ENCODE data around the gene SAA1.

The SAA1 gene

GRCh38 chr11:18265949-18266348 lies at the start of gene SAA1:
Gene SAA1 (plus strand): TSS chr11:18266264. CDS start chr11:18266888, 624 bp downstream.
- TF ChIP-seq ZFX (IDR thresholded peaks at IDR 0.05) (no peak), CTCF (conservative IDR thresholded peaks at IDR 0.05) (no peak)
- no peak within 1 kb of the TSS for H3K27ac ChIP-seq

- H3K27ac ChIP-seq = no peak overlapping the region
- TF ChIP-seq ZFX (IDR thresholded peaks at IDR 0.05) = no peak
- no peak for TF ChIP-seq CTCF (conservative IDR thresholded peaks at IDR 0.05)
These were observed 44.7 kb upstream of the SAA1 start for GRCh38 chr11:18221274-18221876.

- no peak overlapping the region for H3K27ac ChIP-seq
- TF ChIP-seq ZFX (IDR thresholded peaks at IDR 0.05) (no peak), CTCF (conservative IDR thresholded peaks at IDR 0.05) (no peak)
These were observed 43.1 kb upstream of the SAA1 start for GRCh38 chr11:18222814-18223421.

GRCh38 chr11:18223591-18224387 lies 42.3 kb upstream of the SAA1 start:
- TF ChIP-seq CTCF (conservative IDR thresholded peaks at IDR 0.05) (no peak), ZFX (IDR thresholded peaks at IDR 0.05) (no peak)
- H3K27ac ChIP-seq = peak overlapping the region; percentile 15; the same call in 1 of the 2 replicates

GRCh38 chr11:18225913-18226312 lies 40.2 kb upstream of the SAA1 start:
- TF ChIP-seq ZFX (IDR thresholded peaks at IDR 0.05) (no peak), CTCF (conservative IDR thresholded peaks at IDR 0.05) (no peak)
- no peak overlapping the region for H3K27ac ChIP-seq

- H3K27ac ChIP-seq = no peak overlapping the region
- TF ChIP-seq CTCF (conservative IDR thresholded peaks at IDR 0.05) (no peak), ZFX (IDR thresholded peaks at IDR 0.05) (no peak)
These were observed 36.6 kb upstream of the SAA1 start for GRCh38 chr11:18229501-18229900.

- TF ChIP-seq ZFX (IDR thresholded peaks at IDR 0.05) (no peak), CTCF (conservative IDR thresholded peaks at IDR 0.05) (no peak)
- H3K27ac ChIP-seq = no peak overlapping the region
These were observed 35.2 kb upstream of the SAA1 start for GRCh38 chr11:18230859-18231258.

Measured in C4-2B (cell line).